ENCODE results near the gene TPI1.
A peak's percentile ranks its signal among the peaks of the same experiment; 100 is the strongest.

The TPI1 gene

DNA sequence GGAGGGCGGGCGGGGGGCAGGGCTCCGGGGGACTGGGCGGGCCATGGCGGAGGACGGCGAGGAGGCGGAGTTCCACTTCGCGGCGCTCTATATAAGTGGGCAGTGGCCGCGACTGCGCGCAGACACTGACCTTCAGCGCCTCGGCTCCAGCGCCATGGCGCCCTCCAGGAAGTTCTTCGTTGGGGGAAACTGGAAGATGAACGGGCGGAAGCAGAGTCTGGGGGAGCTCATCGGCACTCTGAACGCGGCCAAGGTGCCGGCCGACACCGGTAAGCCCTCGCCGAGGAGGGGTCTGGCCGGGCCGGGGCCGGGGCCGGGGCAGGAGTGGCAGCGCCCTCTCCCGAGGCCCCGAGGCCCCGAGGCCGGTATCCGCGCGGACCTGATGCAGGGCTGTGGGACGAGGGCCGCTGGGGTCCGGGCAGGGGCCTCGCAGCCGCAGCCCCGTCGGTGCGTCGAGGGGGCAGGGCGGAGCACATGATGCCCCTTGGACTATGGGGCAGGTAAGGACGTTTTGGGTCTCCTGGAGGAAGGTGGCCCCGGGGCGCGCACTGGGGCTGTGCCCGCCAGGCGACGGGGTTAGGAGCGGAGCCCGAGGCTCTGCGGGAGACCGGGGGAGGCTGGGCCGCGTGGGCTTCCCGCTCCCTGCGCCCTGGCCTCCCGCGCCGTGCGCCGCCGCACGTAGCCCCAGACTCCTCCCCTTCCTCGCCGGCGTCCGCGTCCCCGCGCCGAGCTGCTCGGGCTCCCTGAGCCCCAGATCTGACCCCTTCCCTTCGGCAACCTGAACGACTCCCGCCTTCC lies at the start of gene TPI1:
TSS of gene TPI1 (plus strand) at position 119 of the 798 bp plus-strand sequence. CDS start at position 155, 36 bp downstream.
- H3K4me3 ChIP-seq (ENCODE audit: low read depth, low read length), result peak within 1 kb of the TSS; percentile 65
- TF ChIP-seq, protein P1, sequence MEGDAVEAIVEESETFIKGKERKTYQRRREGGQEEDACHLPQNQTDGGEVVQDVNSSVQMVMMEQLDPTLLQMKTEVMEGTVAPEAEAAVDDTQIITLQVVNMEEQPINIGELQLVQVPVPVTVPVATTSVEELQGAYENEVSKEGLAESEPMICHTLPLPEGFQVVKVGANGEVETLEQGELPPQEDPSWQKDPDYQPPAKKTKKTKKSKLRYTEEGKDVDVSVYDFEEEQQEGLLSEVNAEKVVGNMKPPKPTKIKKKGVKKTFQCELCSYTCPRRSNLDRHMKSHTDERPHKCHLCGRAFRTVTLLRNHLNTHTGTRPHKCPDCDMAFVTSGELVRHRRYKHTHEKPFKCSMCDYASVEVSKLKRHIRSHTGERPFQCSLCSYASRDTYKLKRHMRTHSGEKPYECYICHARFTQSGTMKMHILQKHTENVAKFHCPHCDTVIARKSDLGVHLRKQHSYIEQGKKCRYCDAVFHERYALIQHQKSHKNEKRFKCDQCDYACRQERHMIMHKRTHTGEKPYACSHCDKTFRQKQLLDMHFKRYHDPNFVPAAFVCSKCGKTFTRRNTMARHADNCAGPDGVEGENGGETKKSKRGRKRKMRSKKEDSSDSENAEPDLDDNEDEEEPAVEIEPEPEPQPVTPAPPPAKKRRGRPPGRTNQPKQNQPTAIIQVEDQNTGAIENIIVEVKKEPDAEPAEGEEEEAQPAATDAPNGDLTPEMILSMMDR (IDR thresholded peaks at IDR 0.05; ENCODE audit: low read depth, low read length), result no peak
- DNase-seq (ENCODE audit: low read depth, low spot score), result peak; percentile 78
- in situ Hi-C loops (cut with HindIII; ENCODE audit: low sequenced_read_pairs), result no loop called here

DNA sequence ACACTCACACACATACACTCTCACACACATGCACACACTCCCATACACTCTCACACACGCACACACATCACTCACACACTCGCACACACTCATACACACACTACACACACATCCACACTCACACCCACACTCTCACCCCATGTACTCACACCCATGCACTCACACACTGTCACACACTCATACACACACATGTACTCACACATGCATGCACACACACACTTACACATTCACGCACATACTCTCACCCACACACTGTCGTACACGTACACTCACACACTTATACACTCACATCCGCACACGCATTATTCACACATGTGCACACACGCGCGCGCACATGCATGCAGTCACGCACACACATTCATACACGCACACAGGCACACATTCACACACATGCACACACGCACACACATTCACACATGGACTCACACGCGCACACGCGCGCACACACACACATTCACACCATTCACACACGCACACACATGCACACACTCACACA lies 49.6 kb upstream of the TPI1 start:
- in situ Hi-C loops (cut with HindIII; ENCODE audit: low sequenced_read_pairs), result no loop called here
- no peak overlapping the region for H3K4me3 ChIP-seq (ENCODE audit: low read depth, low read length)
- no peak for DNase-seq (ENCODE audit: low read depth, low spot score)
- TF ChIP-seq, protein P1 (IDR thresholded peaks at IDR 0.05; ENCODE audit: low read depth, low read length), result no peak

DNA sequence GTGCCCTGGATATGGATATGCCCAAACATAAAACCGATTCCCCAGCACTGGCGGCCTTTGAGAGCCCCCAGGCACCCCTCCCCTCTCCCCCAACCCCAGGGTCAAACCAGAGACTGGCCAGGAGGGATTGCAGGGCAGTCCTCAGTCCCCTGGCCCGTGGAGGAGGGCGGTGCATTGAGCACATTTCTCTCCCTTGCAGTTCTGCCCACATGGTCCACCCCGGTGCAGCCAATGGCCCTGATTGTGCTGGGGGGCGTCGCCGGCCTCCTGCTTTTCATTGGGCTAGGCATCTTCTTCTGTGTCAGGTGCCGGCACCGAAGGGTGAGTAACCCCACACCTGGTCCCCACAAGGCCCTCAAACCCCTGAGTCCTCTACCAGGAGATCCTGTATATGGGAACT lies 49.1 kb upstream of the TPI1 start:
- DNase-seq (ENCODE audit: low read depth, low spot score), result no peak
- in situ Hi-C loops (cut with HindIII; ENCODE audit: low sequenced_read_pairs), result no loop called here
- TF ChIP-seq, protein P1 (IDR thresholded peaks at IDR 0.05; ENCODE audit: low read depth, low read length), result no peak
- H3K4me3 ChIP-seq (ENCODE audit: low read depth, low read length), result no peak overlapping the region

DNA sequence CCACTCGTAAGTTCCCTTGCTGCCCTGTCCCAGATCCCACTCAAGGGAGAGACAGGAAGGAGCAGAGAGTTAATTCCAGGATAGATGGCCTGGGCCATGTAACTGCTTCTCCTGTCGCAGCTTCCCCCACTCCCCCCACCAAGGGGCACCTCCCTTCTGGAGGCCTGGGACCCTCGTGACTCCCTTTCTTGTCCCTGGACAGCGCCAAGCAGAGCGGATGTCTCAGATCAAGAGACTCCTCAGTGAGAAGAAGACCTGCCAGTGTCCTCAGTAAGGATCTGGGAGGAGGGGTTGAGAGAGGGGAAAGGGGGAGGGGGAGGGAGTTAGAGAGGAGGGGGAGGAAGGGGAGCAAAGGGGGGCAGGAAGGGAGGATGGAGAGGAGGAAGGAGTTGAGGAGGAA lies 48.7 kb upstream of the TPI1 start:
- TF ChIP-seq, protein P1 (IDR thresholded peaks at IDR 0.05; ENCODE audit: low read depth, low read length), result no peak
- in situ Hi-C loops (cut with HindIII; ENCODE audit: low sequenced_read_pairs), result no loop called here
- H3K4me3 ChIP-seq (ENCODE audit: low read depth, low read length), result no peak overlapping the region
- DNase-seq (ENCODE audit: low read depth, low spot score), result no peak

DNA sequence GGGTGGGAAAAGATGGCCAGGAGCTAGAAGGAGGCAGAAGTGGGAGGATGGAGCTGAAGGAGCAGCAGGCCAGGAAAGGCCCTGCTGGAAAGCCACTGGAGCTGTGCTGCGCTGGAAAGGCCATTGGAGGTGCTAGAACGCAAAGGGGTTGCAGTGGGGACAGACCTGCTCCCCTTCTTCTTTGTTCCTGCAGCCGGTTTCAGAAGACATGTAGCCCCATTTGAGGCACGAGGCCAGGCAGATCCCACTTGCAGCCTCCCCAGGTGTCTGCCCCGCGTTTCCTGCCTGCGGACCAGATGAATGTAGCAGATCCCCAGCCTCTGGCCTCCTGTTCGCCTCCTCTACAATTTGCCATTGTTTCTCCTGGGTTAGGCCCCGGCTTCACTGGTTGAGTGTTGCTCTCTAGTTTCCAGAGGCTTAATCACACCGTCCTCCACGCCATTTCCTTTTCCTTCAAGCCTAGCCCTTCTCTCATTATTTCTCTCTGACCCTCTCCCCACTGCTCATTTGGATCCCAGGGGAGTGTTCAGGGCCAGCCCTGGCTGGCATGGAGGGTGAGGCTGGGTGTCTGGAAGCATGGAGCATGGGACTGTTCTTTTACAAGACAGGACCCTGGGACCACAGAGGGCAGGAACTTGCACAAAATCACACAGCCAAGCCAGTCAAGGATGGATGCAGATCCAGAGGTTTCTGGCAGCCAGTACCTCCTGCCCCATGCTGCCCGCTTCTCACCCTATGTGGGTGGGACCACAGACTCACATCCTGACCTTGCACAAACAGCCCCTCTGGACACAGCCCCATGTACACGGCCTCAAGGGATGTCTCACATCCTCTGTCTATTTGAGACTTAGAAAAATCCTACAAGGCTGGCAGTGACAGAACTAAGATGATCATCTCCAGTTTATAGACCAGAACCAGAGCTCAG lies 48.0 kb upstream of the TPI1 start:
- in situ Hi-C loops (cut with HindIII; ENCODE audit: low sequenced_read_pairs), result no loop called here
- no peak for DNase-seq (ENCODE audit: low read depth, low spot score)
- H3K4me3 ChIP-seq (ENCODE audit: low read depth, low read length), result no peak overlapping the region

DNA sequence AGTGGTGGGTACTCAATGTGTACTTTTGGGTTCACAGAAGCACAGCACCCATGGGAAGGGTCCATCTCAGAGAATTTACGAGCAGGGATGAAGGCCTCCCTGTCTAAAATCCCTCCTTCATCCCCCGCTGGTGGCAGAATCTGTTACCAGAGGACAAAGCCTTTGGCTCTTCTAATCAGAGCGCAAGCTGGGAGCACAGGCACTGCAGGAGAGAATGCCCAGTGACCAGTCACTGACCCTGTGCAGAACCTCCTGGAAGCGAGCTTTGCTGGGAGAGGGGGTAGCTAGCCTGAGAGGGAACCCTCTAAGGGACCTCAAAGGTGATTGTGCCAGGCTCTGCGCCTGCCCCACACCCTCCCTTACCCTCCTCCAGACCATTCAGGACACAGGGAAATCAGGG lies 47.2 kb upstream of the TPI1 start:
- H3K4me3 ChIP-seq (ENCODE audit: low read depth, low read length), result no peak overlapping the region
- DNase-seq (ENCODE audit: low read depth, low spot score), result no peak
- TF ChIP-seq, protein P1 (IDR thresholded peaks at IDR 0.05; ENCODE audit: low read depth, low read length), result no peak
- in situ Hi-C loops (cut with HindIII; ENCODE audit: low sequenced_read_pairs), result no loop called here

More for the DNA sequence above, 48.0 kb upstream of the TPI1 start:
- TF ChIP-seq, protein P1 (IDR thresholded peaks at IDR 0.05; ENCODE audit: low read depth, low read length), result no peak
